HepG2 (cell line): ENCODE results near the gene TRA2B. TPM values are rescaled to one million over a fixed set of nuclear protein-coding genes. Genes with fewer than 3 reads are reported as not detected.

ENCODE experiments used
- CBFB ChIP-seq: sonication (generic); formaldehyde crosslinking; IDR thresholded peaks from 2 replicates; pipeline ENCODE4 v1.4.0; 2020; ENCODE audit warnings: missing genetic modification reagents
- LCORL ChIP-seq, 2 experiments: fragments of 450-650 bp in 1 of 2; sonication (generic) in 1 of 2; formaldehyde crosslinking in 1 of 2; IDR thresholded peaks; 2 replicates each; pipeline versions ENCODE4 v1.5.0 to v1.6.1; 2017 to 2020; ENCODE audit warnings: antibody characterized with exemption in 1 of 2, missing genetic modification reagents in 1 of 2
- PAWR ChIP-seq: sonication (generic); formaldehyde crosslinking; IDR thresholded peaks from 2 replicates; pipeline ENCODE4 v1.4.0; 2020; ENCODE audit warnings: missing genetic modification reagents, mild to moderate bottlenecking, borderline replicate concordance
- PHF8 ChIP-seq: sonication (generic); formaldehyde crosslinking; IDR thresholded peaks from 2 replicates; pipeline ENCODE4 v1.5.0; 2020; ENCODE audit warnings: missing genetic modification reagents
- RFX5 ChIP-seq: IDR thresholded peaks from 2 replicates; pipeline ENCODE4 v1.6.1; 2011; ENCODE audit warnings: low read depth, low read length, improper control_type of control experiment
- SP140L ChIP-seq: sonication (generic); formaldehyde crosslinking; IDR thresholded peaks from 2 replicates; pipeline ENCODE4 v1.4.0; 2020; ENCODE audit warnings: missing genetic modification reagents, borderline replicate concordance
- TBP ChIP-seq: sonication (generic); formaldehyde crosslinking; IDR thresholded peaks from 2 replicates; pipeline ENCODE4 v1.5.0; 2020; ENCODE audit warnings: missing genetic modification reagents
- ZNF136 ChIP-seq: sonication (generic); formaldehyde crosslinking; IDR thresholded peaks from 2 replicates; pipeline ENCODE4 v1.8.1; 2022; ENCODE audit warnings: low read depth, mild to moderate bottlenecking, moderate library complexity, missing genetic modification reagents
- ZNF264 ChIP-seq: sonication (generic); formaldehyde crosslinking; IDR thresholded peaks from 2 replicates; pipeline ENCODE4 v1.4.0; 2020; ENCODE audit warnings: missing genetic modification reagents
- ZNF552 ChIP-seq: sonication (generic); formaldehyde crosslinking; IDR thresholded peaks from 2 replicates; pipeline ENCODE4 v1.9.0; 2022; ENCODE audit warnings: missing genetic modification reagents, mild to moderate bottlenecking, borderline replicate concordance
- ZNF674 ChIP-seq: sonication (generic); formaldehyde crosslinking; IDR thresholded peaks from 2 replicates; pipeline ENCODE4 v1.5.0; 2020; ENCODE audit warnings: low read depth, mild to moderate bottlenecking, missing genetic modification reagents
- polyA plus RNA-seq, 8 experiments: library from polyadenylated mRNA; depleted of rRNA in 3 of 8; stranded (reverse) in 7 of 8; unstranded in 1 of 8; fragments of >200 nt; fragmentation: Illumina TruSeq in 4 of 8; extraction: Trizol in 4 of 8; gene quantifications; 2 replicates each; pipeline versions ENCODE4 v1.2.1 to v1.2.3, GENCODE V29; 2011 to 2016; ENCODE audit warnings: low read depth in 4 of 8, missing spikeins in 1 of 8, mixed read lengths in 1 of 8; ENCODE audit not compliant: insufficient read depth in 1 of 8
- total RNA-seq, 5 experiments: library from RNA; depleted of rRNA; stranded (reverse); fragments of >200 nt; fragmentation: Illumina TruSeq; extraction: Trizol; gene quantifications; 2 replicates each; pipeline ENCODE4 v1.2.3, GENCODE V29; 2016; ENCODE audit warnings: low read depth in 1 of 5
- TF ChIP-seq, protein P1 (sequence below): sonication (generic); formaldehyde crosslinking; IDR thresholded peaks from 2 replicates; pipeline ENCODE4 v1.5.0; 2020; ENCODE audit warnings: missing genetic modification reagents, mild to moderate bottlenecking, borderline replicate concordance
- TF ChIP-seq, protein P2 (sequence below): sonication (generic); formaldehyde crosslinking; IDR thresholded peaks from 2 replicates; pipeline ENCODE4 v1.4.0; 2020; ENCODE audit warnings: missing genetic modification reagents
- TF ChIP-seq, protein P3 (sequence below): sonication (generic); formaldehyde crosslinking; IDR thresholded peaks from 2 replicates; pipeline ENCODE4 v1.8.0; 2022; ENCODE audit warnings: mild to moderate bottlenecking, missing genetic modification reagents; ENCODE audit not compliant: insufficient replicate concordance
- TF ChIP-seq, protein P4 (sequence below): sonication (generic); formaldehyde crosslinking; IDR thresholded peaks from 2 replicates; pipeline ENCODE4 v1.4.0; 2020; ENCODE audit warnings: missing genetic modification reagents, borderline replicate concordance
- TF ChIP-seq, protein P5 (sequence below): IDR thresholded peaks from 2 replicates; pipeline ENCODE4 v1.6.1; 2016; ENCODE audit warnings: low read depth
- TF ChIP-seq, protein P6 (sequence below): sonication (generic); formaldehyde crosslinking; IDR thresholded peaks from 2 replicates; pipeline ENCODE4 v1.8.0; 2022; ENCODE audit warnings: missing genetic modification reagents, mild to moderate bottlenecking, moderate library complexity, borderline replicate concordance
- TF ChIP-seq, protein P7 (sequence below): sonication (generic); formaldehyde crosslinking; IDR thresholded peaks from 2 replicates; pipeline ENCODE4 v1.4.0; 2020; ENCODE audit warnings: mild to moderate bottlenecking, missing genetic modification reagents

The TRA2B gene
- total and polyA plus RNA-seq, 2 of the 13 experiments (the other 11 are each of a cell fraction or from before 2014, with no cell fraction given): 105 to 241 TPM

DNA sequence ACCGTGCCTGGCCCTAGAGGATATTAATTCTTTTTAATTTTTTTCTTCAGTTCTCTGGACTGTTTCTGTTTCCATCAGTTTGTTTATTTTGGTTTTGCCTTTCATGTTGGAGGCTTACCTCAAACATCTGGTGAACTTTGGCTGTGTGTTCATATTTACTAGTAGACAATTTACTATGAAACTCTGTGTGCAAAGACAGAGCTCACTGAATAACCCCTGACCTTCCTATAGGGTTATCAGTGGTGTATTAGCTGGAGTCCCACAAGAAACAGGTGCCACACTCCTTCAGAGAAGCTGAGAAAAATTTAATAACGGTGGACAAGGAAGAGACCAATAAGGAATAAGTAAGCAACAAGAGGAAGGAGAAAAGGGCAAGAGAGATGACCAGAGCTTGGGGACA lies 28.8 kb upstream of the TRA2B start (continued):
- TF ChIP-seq, protein P1, sequence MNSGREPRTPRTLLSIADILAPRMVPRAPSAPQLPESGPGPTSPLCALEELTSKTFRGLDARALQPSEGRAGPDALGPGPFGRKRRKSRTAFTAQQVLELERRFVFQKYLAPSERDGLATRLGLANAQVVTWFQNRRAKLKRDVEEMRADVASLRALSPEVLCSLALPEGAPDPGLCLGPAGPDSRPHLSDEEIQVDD (CRISPR knock-in tag): no peak
- TF ChIP-seq PHF8 (CRISPR knock-in tag) (no peak), ZNF136 (CRISPR knock-in tag) (no peak), ZNF264 (CRISPR knock-in tag) (peak; percentile 59; the same call in 1 of the 2 replicates), RFX5 (no peak), ZNF552 (no peak), SP140L (no peak), CBFB (peak; percentile 35; the same call in 1 of the 2 replicates), LCORL (IDR thresholded peaks at IDR 0.05) (no peak), LCORL (CRISPR knock-in tag; IDR thresholded peaks at IDR 0.05) (peak; percentile 69), PAWR (CRISPR knock-in tag) (no peak), ZNF674 (CRISPR knock-in tag) (no peak), TBP (no peak)
- TF ChIP-seq, protein P2, sequence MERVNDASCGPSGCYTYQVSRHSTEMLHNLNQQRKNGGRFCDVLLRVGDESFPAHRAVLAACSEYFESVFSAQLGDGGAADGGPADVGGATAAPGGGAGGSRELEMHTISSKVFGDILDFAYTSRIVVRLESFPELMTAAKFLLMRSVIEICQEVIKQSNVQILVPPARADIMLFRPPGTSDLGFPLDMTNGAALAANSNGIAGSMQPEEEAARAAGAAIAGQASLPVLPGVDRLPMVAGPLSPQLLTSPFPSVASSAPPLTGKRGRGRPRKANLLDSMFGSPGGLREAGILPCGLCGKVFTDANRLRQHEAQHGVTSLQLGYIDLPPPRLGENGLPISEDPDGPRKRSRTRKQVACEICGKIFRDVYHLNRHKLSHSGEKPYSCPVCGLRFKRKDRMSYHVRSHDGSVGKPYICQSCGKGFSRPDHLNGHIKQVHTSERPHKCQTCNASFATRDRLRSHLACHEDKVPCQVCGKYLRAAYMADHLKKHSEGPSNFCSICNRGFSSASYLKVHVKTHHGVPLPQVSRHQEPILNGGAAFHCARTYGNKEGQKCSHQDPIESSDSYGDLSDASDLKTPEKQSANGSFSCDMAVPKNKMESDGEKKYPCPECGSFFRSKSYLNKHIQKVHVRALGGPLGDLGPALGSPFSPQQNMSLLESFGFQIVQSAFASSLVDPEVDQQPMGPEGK (CRISPR knock-in tag): no peak
- TF ChIP-seq, protein P3, sequence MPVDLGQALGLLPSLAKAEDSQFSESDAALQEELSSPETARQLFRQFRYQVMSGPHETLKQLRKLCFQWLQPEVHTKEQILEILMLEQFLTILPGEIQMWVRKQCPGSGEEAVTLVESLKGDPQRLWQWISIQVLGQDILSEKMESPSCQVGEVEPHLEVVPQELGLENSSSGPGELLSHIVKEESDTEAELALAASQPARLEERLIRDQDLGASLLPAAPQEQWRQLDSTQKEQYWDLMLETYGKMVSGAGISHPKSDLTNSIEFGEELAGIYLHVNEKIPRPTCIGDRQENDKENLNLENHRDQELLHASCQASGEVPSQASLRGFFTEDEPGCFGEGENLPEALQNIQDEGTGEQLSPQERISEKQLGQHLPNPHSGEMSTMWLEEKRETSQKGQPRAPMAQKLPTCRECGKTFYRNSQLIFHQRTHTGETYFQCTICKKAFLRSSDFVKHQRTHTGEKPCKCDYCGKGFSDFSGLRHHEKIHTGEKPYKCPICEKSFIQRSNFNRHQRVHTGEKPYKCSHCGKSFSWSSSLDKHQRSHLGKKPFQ (CRISPR knock-in tag): no peak
- TF ChIP-seq, protein P4, sequence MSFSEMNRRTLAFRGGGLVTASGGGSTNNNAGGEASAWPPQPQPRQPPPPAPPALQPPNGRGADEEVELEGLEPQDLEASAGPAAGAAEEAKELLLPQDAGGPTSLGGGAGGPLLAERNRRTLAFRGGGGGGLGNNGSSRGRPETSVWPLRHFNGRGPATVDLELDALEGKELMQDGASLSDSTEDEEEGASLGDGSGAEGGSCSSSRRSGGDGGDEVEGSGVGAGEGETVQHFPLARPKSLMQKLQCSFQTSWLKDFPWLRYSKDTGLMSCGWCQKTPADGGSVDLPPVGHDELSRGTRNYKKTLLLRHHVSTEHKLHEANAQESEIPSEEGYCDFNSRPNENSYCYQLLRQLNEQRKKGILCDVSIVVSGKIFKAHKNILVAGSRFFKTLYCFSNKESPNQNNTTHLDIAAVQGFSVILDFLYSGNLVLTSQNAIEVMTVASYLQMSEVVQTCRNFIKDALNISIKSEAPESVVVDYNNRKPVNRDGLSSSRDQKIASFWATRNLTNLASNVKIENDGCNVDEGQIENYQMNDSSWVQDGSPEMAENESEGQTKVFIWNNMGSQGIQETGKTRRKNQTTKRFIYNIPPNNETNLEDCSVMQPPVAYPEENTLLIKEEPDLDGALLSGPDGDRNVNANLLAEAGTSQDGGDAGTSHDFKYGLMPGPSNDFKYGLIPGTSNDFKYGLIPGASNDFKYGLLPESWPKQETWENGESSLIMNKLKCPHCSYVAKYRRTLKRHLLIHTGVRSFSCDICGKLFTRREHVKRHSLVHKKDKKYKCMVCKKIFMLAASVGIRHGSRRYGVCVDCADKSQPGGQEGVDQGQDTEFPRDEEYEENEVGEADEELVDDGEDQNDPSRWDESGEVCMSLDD (CRISPR knock-in tag): no peak
- TF ChIP-seq, protein P5, sequence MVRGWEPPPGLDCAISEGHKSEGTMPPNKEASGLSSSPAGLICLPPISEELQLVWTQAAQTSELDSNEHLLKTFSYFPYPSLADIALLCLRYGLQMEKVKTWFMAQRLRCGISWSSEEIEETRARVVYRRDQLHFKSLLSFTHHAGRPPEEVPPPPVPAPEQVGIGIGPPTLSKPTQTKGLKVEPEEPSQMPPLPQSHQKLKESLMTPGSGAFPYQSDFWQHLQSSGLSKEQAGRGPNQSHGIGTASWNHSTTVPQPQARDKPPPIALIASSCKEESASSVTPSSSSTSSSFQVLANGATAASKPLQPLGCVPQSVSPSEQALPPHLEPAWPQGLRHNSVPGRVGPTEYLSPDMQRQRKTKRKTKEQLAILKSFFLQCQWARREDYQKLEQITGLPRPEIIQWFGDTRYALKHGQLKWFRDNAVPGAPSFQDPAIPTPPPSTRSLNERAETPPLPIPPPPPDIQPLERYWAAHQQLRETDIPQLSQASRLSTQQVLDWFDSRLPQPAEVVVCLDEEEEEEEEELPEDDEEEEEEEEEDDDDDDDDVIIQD: peak; percentile 78
- TF ChIP-seq, protein P6, sequence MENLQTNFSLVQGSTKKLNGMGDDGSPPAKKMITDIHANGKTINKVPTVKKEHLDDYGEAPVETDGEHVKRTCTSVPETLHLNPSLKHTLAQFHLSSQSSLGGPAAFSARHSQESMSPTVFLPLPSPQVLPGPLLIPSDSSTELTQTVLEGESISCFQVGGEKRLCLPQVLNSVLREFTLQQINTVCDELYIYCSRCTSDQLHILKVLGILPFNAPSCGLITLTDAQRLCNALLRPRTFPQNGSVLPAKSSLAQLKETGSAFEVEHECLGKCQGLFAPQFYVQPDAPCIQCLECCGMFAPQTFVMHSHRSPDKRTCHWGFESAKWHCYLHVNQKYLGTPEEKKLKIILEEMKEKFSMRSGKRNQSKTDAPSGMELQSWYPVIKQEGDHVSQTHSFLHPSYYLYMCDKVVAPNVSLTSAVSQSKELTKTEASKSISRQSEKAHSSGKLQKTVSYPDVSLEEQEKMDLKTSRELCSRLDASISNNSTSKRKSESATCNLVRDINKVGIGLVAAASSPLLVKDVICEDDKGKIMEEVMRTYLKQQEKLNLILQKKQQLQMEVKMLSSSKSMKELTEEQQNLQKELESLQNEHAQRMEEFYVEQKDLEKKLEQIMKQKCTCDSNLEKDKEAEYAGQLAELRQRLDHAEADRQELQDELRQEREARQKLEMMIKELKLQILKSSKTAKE (CRISPR knock-in tag): peak; percentile 53; the same call in 1 of the 2 replicates
- TF ChIP-seq, protein P7, sequence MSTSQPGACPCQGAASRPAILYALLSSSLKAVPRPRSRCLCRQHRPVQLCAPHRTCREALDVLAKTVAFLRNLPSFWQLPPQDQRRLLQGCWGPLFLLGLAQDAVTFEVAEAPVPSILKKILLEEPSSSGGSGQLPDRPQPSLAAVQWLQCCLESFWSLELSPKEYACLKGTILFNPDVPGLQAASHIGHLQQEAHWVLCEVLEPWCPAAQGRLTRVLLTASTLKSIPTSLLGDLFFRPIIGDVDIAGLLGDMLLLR: no peak
